ENCODE results near the gene ANKMY2. TPM values are rescaled to one million over a fixed set of nuclear protein-coding genes. Genes with fewer than 3 reads are reported as not detected.

The ANKMY2 gene
- total and polyA plus RNA-seq, 3 donors from 2014 or later, result 13.4 to 17.5 (median 17.0) TPM

GRCh38 chr7:16563281-16564022 is 82.1 kb downstream of the ANKMY2 start:
- Histone ChIP-seq H3K36me3 (ENCODE audit: low read depth, missing control alignments) (no peaks in the 10 kb centered on the region), H3K4me1 (no peaks in the 10 kb centered on the region), H3K4me3 (no peak overlapping the region), H3K27ac (no peak overlapping the region), H3K27me3 (no peaks in the 10 kb centered on the region), H3K9me3 (no peaks in the 10 kb centered on the region)
- WGBS, 2 donors, result 51 to 73% methylated on average over 5 of the region's 5 CpGs
- TF ChIP-seq CTCF (IDR thresholded peaks at IDR 0.05) (no peak), POLR2A (IDR thresholded peaks at IDR 0.05) (no peak)
- no peak for DNase-seq
- intact Hi-C loops (cut with DNase I; ENCODE audit: low total_unique reads), result loop anchor here (5.0 kb wide), 1 partner anchor 486 kb away; no protein-coding TSS in a partner anchor

GRCh38 chr7:16562456-16563220 is 82.9 kb downstream of the ANKMY2 start:
- H3K4me3 ChIP-seq, result no peak overlapping the region
- TF ChIP-seq CTCF (IDR thresholded peaks at IDR 0.05), result no peak
- intact Hi-C loops (cut with DNase I; ENCODE audit: low total_unique reads), result loop anchor here (5.0 kb wide), 1 partner anchor 485 kb away; no protein-coding TSS in a partner anchor

GRCh38 chr7:16561943-16562342 is 83.6 kb downstream of the ANKMY2 start:
- 61 to 74% methylated on average over 3 of the region's 3 CpGs for WGBS, 2 donors
- intact Hi-C loops (cut with DNase I; ENCODE audit: low total_unique reads), result loop anchor here (5.0 kb wide), 1 partner anchor 485 kb away; no protein-coding TSS in a partner anchor
- TF ChIP-seq CTCF (IDR thresholded peaks at IDR 0.05) (no peak), POLR2A (IDR thresholded peaks at IDR 0.05) (no peak)
- Histone ChIP-seq H3K9me3 (no peaks in the 10 kb centered on the region), H3K27me3 (no peaks in the 10 kb centered on the region), H3K36me3 (ENCODE audit: low read depth, missing control alignments) (no peaks in the 10 kb centered on the region), H3K4me3 (no peak overlapping the region), H3K4me1 (no peaks in the 10 kb centered on the region), H3K27ac (no peak overlapping the region)
- no peak for DNase-seq

More at GRCh38 chr7:16562456-16563220, 82.9 kb downstream of the ANKMY2 start:
- Histone ChIP-seq H3K27me3 (no peaks in the 10 kb centered on the region), H3K9me3 (no peaks in the 10 kb centered on the region), H3K27ac (no peak overlapping the region), H3K36me3 (ENCODE audit: low read depth, missing control alignments) (no peaks in the 10 kb centered on the region), H3K4me1 (no peaks in the 10 kb centered on the region)
- no peak for DNase-seq
- WGBS, 2 donors, result 61 to 68% methylated on average over 9 of the region's 9 CpGs

GRCh38 chr7:16559497-16560179 is 85.9 kb downstream of the ANKMY2 start:
- no peak for DNase-seq
- Histone ChIP-seq H3K4me1 (no peaks in the 10 kb centered on the region), H3K27ac (no peak overlapping the region), H3K27me3 (no peaks in the 10 kb centered on the region), H3K36me3 (ENCODE audit: low read depth, missing control alignments) (no peaks in the 10 kb centered on the region), H3K4me3 (no peak overlapping the region), H3K9me3 (no peaks in the 10 kb centered on the region)
- 65 to 80% methylated on average over 3 of the region's 3 CpGs for WGBS, 2 donors
- no peak for TF ChIP-seq POLR2A (IDR thresholded peaks at IDR 0.05)
- TF ChIP-seq CTCF (IDR thresholded peaks at IDR 0.05), result no peak
- intact Hi-C loops (cut with DNase I; ENCODE audit: low total_unique reads), result loop anchor here (5.0 kb wide), 1 partner anchor 482 kb away; no protein-coding TSS in a partner anchor
